GM23338 (cell line): ENCODE data around the gene RASL12. TPM values are rescaled to one million over a fixed set of nuclear protein-coding genes. Genes with fewer than 3 reads are reported as not detected.

Source experiments
- ATAC-seq: fragments of 200-7000 bp; cut with Tn5 transposase; 3 replicates; pipeline ENCODE4 v1.9.1; 2020
- DNase-seq: peaks from one replicate; pipeline ENCODE4 v3.0.0-alpha.2; 2015; ENCODE audit warnings: low spot score
- H2AFZ ChIP-seq: fragments of 200-600 bp; sonication (generic); 2 replicates; pipeline ENCODE4 v1.8.0; 2016; ENCODE audit warnings: antibody characterized with exemption, mild to moderate bottlenecking, moderate library complexity
- H3F3A ChIP-seq: fragments of 200-600 bp; sonication (generic); replicated peaks from 2 replicates; pipeline ENCODE4 v1.8.0; 2017; ENCODE audit warnings: antibody characterized with exemption, mixed run types, low read depth
- H3K27ac ChIP-seq: fragments of 200-600 bp; sonication (generic); 2 replicates; pipeline ENCODE4 v1.6.1; 2016; ENCODE audit warnings: low read depth
- H3K27me3 ChIP-seq: fragments of 200-600 bp; sonication (generic); 2 replicates; pipeline ENCODE4 v1.8.0; 2016; ENCODE audit warnings: mild to moderate bottlenecking, mixed run types, moderate library complexity; ENCODE audit not compliant: insufficient read depth
- H3K36me3 ChIP-seq: fragments of 200-600 bp; sonication (generic); 2 replicates; pipeline ENCODE4 v1.8.0; 2016; ENCODE audit warnings: mild to moderate bottlenecking; ENCODE audit not compliant: insufficient read depth
- H3K4me1 ChIP-seq: fragments of 200-600 bp; sonication (generic); 2 replicates; pipeline ENCODE4 v1.8.0; 2016; ENCODE audit warnings: mild to moderate bottlenecking, moderate library complexity; ENCODE audit not compliant: insufficient read depth
- H3K4me2 ChIP-seq: fragments of 200-600 bp; sonication (generic); 2 replicates; pipeline ENCODE4 v1.7.1; 2017; ENCODE audit warnings: mixed run types
- H3K4me3 ChIP-seq: fragments of 200-600 bp; sonication (generic); 2 replicates; pipeline ENCODE4 v1.6.1; 2016; ENCODE audit warnings: mixed run types
- H3K79me2 ChIP-seq: fragments of 200-600 bp; sonication (generic); replicated peaks from 2 replicates; pipeline ENCODE4 v1.8.0; 2017; ENCODE audit warnings: mild to moderate bottlenecking; ENCODE audit not compliant: insufficient read depth
- H3K9me2 ChIP-seq: fragments of 200-600 bp; sonication (generic); 2 replicates; pipeline ENCODE4 v1.8.0; 2017; ENCODE audit not compliant: insufficient read depth
- H4K20me1 ChIP-seq: fragments of 200-600 bp; sonication (generic); replicated peaks from 2 replicates; pipeline ENCODE4 v1.8.0; 2017; ENCODE audit warnings: mild to moderate bottlenecking; ENCODE audit not compliant: insufficient read depth
- H3K27ac Mint-ChIP-seq: 2 replicates; pipeline ENCODE4 v1.8.0; 2020; ENCODE audit warnings: inconsistent platforms, mild to moderate bottlenecking, moderate library complexity, mixed read lengths
- H3K27me3 Mint-ChIP-seq: 3 replicates; pipeline ENCODE4 v1.8.0; 2022; ENCODE audit warnings: low read depth, mild to moderate bottlenecking, moderate library complexity, mixed read lengths, inconsistent platforms; ENCODE audit not compliant: insufficient read depth, poor library complexity
- H3K36me3 Mint-ChIP-seq: 3 replicates; pipeline ENCODE4 v1.8.0; 2021; ENCODE audit warnings: low read depth, mild to moderate bottlenecking, inconsistent platforms, moderate library complexity, mixed read lengths
- H3K4me1 Mint-ChIP-seq: 3 replicates; pipeline ENCODE4 v1.8.0; 2020; ENCODE audit warnings: mild to moderate bottlenecking, inconsistent platforms, mixed read lengths
- H3K4me3 Mint-ChIP-seq: 3 replicates; pipeline ENCODE4 v1.8.0; 2021; ENCODE audit warnings: moderate library complexity, mild to moderate bottlenecking, inconsistent platforms, mixed read lengths
- H3K9me3 Mint-ChIP-seq: 3 replicates; pipeline ENCODE4 v1.8.0; 2020; ENCODE audit warnings: moderate library complexity, mild to moderate bottlenecking, inconsistent platforms, mixed read lengths
- ETS1 ChIP-seq: IDR thresholded peaks from 2 replicates; pipeline ENCODE4 v1.6.1; 2016; ENCODE audit warnings: antibody characterized with exemption
- EZH2phosphoT487 ChIP-seq: fragments of 200-600 bp; sonication (generic); IDR thresholded peaks from one replicate; pipeline ENCODE4 v1.8.1; 2018; ENCODE audit warnings: antibody characterized with exemption; ENCODE audit not compliant: unreplicated experiment
- POLR2AphosphoS5 ChIP-seq: IDR thresholded peaks from 2 replicates; pipeline ENCODE4 v1.6.1; 2016; ENCODE audit warnings: antibody characterized with exemption, low read depth
- polyA plus RNA-seq: library from polyadenylated mRNA; unstranded; fragments of >200 nt; fragmentation: Nextera tagmentation; extraction: Ambion mirVana; gene quantifications from 2 replicates; pipeline ENCODE4 v1.2.1, GENCODE V29; 2016
- total RNA-seq: library from RNA; depleted of rRNA; stranded (reverse); fragments of >200 nt; shearing (Covaris generic); gene quantifications from 2 replicates; pipeline ENCODE4 v1.2.3, GENCODE V29; 2014
- TF ChIP-seq, protein P1 (sequence below), 2 experiments: fragments of 200-600 bp in 1 of 2; sonication (generic) in 1 of 2; conservative IDR thresholded peaks; 2 replicates each; pipeline versions ENCODE4 v1.5.1 to v1.6.1; 2016 to 2017; ENCODE audit warnings: antibody characterized with exemption in 2 of 2, low read depth in 2 of 2, mild to moderate bottlenecking in 2 of 2, moderate library complexity in 1 of 2
- TF ChIP-seq, protein P2 (sequence below): IDR thresholded peaks from one replicate; pipeline ENCODE4 v1.6.1; 2018; ENCODE audit warnings: antibody characterized with exemption; ENCODE audit not compliant: unreplicated experiment

RASL12 gene
- total and polyA plus RNA-seq, 2 experiments from 2014 or later: 4.5 to 27.7 TPM

DNA sequence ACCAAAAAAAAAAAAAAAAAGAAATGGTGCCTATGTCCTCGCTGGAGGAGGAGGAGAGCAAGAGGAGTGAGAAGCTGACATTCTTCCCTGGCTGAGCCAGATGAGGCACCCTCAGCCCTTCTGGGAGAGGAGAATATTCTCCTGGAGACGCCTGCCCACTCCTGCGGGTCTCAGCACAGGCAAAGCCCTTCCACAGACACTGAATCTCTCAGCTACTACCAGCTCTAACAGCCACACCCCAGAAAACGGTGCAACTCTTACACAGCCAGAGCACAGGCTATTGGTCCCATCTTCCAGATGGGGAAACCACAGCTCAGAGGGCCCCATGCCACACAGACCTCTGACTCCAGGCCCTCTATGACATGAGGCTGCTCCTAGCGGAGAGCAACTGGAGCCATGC is 5.7 kb downstream of the RASL12 start (continued):
- TF ChIP-seq ETS1: no peak

- ATAC-seq: peak; percentile 37; the same call in 2 of the 3 replicates
- Histone ChIP-seq H3K36me3 (no peaks in the 10 kb centered on the region), H3F3A (no peaks in the 10 kb centered on the region), H3K79me2 (no peaks in the 10 kb centered on the region), H3K27me3 (no peaks in the 10 kb centered on the region), H3K4me1 (peaks cover 5% of the 10 kb centered on the region), H2AFZ (no peak overlapping the region), H4K20me1 (0 out of 2 replicates have a peak, but pooled peaks cover 2% of the 10 kb centered on the region), H3K4me3 (no peak overlapping the region), H3K27ac (no peak overlapping the region), H3K9me2 (no peaks in the 10 kb centered on the region), H3K4me2 (no peak overlapping the region)
- no peak for DNase-seq
- Mint-ChIP-seq H3K4me3 (no peak overlapping the region), H3K27me3 (peaks cover 7% of the 10 kb centered on the region), H3K4me1 (peaks cover 6% of the 10 kb centered on the region; the same call in 2 of the 3 replicates), H3K27ac (no peak overlapping the region), H3K36me3 (peaks cover 2% of the 10 kb centered on the region; the same call in 1 of the 3 replicates), H3K9me3 (no peaks in the 10 kb centered on the region)
- TF ChIP-seq, protein P1, sequence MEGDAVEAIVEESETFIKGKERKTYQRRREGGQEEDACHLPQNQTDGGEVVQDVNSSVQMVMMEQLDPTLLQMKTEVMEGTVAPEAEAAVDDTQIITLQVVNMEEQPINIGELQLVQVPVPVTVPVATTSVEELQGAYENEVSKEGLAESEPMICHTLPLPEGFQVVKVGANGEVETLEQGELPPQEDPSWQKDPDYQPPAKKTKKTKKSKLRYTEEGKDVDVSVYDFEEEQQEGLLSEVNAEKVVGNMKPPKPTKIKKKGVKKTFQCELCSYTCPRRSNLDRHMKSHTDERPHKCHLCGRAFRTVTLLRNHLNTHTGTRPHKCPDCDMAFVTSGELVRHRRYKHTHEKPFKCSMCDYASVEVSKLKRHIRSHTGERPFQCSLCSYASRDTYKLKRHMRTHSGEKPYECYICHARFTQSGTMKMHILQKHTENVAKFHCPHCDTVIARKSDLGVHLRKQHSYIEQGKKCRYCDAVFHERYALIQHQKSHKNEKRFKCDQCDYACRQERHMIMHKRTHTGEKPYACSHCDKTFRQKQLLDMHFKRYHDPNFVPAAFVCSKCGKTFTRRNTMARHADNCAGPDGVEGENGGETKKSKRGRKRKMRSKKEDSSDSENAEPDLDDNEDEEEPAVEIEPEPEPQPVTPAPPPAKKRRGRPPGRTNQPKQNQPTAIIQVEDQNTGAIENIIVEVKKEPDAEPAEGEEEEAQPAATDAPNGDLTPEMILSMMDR (conservative IDR thresholded peaks at IDR 0.05; ENCODE audit: low read depth in 2 of 2): peak; percentile 15 to 41; a peak in 3 of 4 replicates
- no peak for TF ChIP-seq ETS1
- TF ChIP-seq, protein P2, sequence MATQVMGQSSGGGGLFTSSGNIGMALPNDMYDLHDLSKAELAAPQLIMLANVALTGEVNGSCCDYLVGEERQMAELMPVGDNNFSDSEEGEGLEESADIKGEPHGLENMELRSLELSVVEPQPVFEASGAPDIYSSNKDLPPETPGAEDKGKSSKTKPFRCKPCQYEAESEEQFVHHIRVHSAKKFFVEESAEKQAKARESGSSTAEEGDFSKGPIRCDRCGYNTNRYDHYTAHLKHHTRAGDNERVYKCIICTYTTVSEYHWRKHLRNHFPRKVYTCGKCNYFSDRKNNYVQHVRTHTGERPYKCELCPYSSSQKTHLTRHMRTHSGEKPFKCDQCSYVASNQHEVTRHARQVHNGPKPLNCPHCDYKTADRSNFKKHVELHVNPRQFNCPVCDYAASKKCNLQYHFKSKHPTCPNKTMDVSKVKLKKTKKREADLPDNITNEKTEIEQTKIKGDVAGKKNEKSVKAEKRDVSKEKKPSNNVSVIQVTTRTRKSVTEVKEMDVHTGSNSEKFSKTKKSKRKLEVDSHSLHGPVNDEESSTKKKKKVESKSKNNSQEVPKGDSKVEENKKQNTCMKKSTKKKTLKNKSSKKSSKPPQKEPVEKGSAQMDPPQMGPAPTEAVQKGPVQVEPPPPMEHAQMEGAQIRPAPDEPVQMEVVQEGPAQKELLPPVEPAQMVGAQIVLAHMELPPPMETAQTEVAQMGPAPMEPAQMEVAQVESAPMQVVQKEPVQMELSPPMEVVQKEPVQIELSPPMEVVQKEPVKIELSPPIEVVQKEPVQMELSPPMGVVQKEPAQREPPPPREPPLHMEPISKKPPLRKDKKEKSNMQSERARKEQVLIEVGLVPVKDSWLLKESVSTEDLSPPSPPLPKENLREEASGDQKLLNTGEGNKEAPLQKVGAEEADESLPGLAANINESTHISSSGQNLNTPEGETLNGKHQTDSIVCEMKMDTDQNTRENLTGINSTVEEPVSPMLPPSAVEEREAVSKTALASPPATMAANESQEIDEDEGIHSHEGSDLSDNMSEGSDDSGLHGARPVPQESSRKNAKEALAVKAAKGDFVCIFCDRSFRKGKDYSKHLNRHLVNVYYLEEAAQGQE: no peak
- no peak for TF ChIP-seq EZH2phosphoT487
- no peak for TF ChIP-seq POLR2AphosphoS5
These were observed 7.0 kb downstream of the RASL12 start for GRCh38 chr15:65060641-65061397.
